ENCODE measurements around the gene SF1.

- TF ChIP-seq, protein P1, sequence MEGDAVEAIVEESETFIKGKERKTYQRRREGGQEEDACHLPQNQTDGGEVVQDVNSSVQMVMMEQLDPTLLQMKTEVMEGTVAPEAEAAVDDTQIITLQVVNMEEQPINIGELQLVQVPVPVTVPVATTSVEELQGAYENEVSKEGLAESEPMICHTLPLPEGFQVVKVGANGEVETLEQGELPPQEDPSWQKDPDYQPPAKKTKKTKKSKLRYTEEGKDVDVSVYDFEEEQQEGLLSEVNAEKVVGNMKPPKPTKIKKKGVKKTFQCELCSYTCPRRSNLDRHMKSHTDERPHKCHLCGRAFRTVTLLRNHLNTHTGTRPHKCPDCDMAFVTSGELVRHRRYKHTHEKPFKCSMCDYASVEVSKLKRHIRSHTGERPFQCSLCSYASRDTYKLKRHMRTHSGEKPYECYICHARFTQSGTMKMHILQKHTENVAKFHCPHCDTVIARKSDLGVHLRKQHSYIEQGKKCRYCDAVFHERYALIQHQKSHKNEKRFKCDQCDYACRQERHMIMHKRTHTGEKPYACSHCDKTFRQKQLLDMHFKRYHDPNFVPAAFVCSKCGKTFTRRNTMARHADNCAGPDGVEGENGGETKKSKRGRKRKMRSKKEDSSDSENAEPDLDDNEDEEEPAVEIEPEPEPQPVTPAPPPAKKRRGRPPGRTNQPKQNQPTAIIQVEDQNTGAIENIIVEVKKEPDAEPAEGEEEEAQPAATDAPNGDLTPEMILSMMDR (IDR thresholded peaks at IDR 0.05) = no peak
- TF ChIP-seq ZFX (IDR thresholded peaks at IDR 0.05; ENCODE audit: borderline replicate concordance) = no peak
These were observed 35.5 kb upstream of the SF1 start for GRCh38 chr11:64813826-64814225.

Data from 22Rv1 (cell line).